Nasal cavity respiratory epithelium epithelial cell of viscerocranial mucosa (primary cell): ENCODE results near the gene TAOK2. TPM values are rescaled to one million over a fixed set of nuclear protein-coding genes. Genes with fewer than 3 reads are reported as not detected.

ENCODE experiments used
- total RNA-seq: library from RNA; depleted of rRNA; stranded (reverse); fragments of >200 nt; gene quantifications from 2 replicates; pipeline ENCODE4 v1.2.3, GENCODE V29; 2014

Gene TAOK2
- 20.5 and 43.8 TPM in 2 replicates for total RNA-seq

DNA sequence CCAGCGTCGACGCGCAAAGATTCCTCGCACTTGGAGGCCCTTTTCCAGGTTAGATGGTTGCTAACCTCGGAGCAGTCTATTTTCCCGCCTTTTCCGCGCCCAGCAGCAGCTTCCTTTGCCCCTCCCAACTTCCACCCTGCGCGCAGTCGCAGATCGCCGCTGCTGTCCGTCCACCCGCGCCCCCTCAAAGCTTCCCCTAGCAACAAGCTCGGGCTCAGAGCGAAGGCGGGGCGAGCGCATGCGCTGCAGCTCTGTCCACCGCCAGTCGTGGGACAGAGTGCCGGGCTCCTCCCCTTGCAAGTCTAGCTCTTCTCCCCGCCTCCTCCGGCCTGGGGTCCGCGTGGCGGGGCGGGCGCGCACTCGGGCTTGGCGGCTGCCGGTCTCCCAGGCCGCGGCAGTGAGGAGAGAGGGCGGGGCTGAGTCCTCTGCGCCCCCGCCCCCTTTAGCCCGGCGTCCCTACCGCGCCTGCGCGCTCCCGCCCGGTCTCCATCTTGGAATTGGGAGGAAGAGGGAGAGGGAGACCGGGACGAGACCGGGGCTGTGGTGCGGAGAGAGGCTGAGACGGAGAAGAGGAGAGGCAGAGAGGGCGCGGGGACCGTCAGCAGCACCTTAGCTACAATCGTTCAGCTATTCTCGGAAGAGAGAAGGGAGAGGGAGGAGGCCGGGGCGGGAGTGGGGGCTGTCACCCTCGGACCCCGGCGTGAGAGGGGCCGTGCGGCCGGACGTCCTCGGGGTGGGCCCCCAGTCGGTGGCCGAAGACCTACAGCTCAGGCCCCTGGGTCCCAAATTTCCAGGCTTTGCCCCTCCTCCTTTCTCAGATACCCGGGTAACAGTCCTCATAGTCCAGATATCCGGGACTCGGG, at the start of gene TAOK2:
TAOK2 (plus strand) TSS at position 485 of the 863 bp plus-strand sequence. CDS start 3,905 bp downstream, outside the sequence.

DNA sequence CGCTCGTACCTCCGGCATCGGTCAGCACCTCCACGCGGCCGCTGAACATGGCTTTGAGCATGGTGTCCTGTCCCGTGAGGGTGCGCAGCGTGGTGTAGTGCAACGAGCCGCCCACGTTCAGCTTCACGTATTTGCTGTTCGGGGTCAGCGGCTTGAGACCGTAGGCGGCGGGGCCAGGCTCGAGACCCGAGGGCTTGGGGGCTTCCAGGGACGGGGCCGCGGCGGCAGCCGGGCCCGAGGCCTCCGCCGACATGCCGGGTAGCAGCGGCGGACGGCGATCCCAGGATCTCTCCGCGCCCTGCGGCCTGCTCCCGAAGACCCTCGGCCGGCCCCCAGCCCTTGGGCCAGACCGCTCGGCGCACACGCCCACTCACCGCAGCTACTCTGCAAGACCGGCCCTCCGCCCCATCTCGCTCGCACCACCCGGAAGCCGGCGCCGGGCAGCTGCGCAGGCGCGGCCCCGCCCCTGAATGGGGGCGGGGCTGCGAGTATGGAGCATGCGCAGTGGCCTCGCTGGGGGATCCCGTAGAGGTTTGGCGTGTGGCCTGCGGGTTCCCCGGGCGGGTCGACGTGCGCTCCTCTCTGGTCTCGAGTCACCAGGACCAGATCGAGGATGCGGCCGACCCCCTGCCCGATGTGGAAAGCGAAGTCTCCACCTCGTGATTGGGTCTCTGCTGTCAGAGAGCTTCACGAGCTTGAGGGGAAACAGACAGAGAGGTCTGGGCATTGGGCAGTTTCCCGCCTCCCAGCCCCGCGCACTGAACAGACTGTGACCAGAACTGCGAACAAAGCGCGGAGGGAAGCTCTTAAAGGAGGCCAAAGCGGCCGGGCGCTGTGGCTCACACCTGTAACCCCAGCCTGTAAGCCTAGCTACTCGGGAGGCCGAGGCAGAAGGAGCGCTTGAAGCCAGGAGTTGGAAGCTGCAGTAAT, 47.6 kb upstream of the TAOK2 start, which contains the start of gene KCTD13:
KCTD13 (minus strand) TSS at position 446 of the 930 bp plus-strand sequence; CDS start at position 253, 193 bp downstream.

DNA sequence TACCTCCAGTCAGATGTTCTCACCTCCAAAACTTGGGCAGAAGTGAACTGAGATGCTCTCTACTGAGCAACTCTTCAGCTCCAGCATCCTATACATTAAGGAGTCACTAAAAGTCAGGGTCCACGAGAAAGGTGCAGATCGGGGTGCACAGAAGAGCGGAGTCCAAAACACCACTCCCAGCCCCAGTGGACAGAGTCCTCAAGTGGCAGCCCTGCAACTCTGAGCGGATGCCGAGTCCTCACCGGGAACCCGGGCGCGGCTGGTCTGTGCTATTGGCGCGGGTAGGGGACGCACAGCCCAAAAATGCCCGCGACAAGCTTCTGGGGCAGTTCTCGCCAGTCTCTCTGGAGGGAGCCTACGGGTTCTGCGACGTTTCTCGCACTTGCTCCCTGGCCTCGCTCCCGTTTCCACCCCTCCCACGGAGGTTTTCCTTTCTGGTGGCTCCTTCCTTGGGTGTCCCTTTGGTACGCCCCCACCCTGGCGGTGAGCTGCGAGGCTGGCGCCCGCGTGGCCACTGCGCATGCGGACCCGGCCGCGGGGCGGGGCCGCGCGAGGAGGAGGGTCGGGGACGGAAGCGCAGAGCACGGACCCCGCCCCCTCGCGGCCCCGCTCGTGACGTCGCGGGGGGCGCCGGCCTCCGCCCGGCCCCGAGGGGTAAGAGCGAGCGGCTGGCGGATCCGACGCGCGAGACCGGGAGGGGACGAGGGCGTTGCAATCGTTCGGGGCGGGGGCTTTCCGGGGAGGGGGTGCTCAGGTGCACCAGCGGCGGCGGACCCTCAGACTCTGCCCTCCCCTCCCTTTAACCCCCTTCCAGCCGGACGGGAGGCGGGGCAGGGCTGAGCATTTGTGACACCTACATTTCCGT, 12.0 kb upstream of the TAOK2 start, which contains the start of gene TMEM219:
TMEM219 (plus strand) TSS at position 601 of the 865 bp plus-strand sequence. CDS start 1,065 bp downstream, outside the sequence.

DNA sequence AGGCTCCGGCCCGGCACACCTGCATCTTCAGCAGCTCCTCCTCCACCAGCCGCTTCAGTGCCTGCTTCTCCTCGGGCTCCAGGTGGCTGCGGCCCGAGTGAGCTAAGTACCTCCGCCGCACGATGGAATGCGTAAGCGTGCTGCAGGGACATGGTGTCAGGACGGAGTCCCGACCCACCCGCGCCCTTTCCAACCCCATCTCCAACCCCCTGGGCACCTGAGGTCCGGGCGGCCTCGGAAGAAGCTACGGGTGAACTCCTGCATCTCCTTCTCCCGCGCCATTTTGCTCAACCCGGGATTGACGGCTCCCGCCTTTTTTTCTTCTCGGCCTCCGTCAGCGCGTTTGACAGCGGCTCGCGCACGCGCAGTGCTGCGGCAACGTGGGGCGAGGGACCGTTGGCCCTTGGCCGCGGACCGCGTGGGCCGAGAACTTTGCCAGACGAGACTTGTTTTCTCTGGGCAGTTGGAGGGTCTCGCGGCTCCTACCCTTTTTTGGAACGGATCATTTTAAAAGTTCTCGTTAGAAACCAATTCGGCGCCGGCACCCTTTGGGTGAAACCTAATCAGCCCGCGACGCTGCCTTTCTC, 21.7 kb downstream of the TAOK2 start, which contains the start of gene HIRIP3:
HIRIP3 (minus strand) TSS at position 294 of the 587 bp plus-strand sequence; CDS start at position 282, 12 bp downstream.

DNA sequence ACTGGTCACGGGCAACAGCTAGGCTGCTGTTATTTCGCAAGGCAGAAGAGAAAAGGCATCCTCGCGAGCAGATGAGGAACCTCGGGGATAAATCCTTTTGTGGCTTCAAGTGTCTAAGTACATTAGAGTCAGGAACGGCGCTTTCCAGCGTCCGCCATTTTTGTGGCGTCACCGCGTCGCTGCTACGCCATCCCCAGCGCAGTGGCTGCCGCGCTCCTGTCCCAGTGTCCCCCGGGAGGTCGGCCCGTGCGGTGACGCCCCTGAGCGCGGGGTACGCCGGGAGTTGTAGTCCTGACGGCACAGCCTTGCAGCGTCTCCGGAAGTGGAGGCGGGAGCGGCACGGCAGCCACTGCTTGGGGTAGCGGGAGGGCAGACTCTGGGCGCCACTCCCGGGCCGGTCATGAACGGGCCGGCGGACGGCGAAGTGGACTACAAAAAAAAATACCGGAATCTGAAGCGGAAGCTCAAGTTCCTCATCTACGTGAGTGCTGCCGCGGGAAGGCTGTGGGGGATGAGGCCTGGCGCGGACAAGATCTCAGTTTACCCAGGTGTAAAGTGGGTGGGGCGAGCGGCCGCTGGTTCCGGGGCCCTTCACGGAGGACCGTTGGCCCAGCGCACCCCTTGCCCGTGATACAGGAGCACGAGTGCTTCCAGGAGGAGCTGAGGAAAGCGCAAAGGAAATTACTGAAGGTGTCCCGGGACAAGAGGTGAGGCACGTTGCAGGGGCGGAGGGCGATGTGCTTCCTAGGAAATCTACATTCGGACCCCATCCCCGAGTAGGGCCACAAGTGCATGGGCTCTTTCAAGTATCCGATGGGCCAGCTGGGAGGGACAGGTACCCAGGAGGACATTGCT, 22.5 kb downstream of the TAOK2 start, which contains the start of gene INO80E:
INO80E (plus strand) TSS at position 331 of the 855 bp plus-strand sequence; CDS start at position 401, 70 bp downstream.

DNA sequence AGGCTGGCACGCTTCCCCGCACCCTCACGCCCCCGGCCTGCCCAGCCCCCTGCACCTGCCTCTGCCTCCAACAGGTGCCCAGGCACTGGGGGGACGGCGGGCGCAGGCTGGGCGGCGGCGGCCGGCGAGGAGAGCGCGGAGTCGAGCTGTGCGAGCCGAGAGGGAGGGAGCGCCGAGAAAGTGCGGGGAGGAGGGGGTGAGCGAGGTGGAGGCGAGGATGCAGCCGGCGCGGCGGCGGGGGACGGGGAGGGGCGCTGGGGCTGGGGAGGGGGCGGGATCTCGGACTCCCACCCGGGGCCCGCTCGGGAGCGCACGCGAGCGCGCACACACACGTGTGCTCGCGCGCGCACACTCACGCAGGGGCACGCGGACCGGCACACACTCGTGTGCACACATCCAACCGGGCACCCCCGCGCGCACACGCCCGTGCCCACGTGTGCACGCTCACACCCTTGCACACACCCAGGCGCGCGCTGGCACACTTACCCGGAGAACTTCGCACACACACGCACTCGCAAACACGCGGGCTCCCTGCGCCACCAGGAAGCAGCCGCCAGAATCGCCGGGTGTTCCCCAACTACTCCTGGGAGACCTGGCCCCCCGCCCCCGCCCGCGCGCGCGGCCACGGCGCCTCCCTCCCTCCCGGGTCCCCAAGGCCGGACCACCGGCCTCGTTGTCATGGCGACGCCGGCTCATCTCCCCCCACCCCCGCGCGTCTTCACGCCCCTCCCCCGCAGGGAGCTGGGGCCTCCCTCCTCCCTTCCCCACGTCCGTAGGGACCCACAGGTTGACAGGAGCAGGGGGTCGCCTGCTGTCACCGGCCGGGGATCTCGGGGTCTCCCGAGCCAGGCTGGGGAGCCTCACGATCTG, 37.4 kb downstream of the TAOK2 start, which contains the start of gene DOC2A:
DOC2A (minus strand) TSS at position 184 of the 870 bp plus-strand sequence. CDS start 805 bp downstream, outside the sequence.

DNA sequence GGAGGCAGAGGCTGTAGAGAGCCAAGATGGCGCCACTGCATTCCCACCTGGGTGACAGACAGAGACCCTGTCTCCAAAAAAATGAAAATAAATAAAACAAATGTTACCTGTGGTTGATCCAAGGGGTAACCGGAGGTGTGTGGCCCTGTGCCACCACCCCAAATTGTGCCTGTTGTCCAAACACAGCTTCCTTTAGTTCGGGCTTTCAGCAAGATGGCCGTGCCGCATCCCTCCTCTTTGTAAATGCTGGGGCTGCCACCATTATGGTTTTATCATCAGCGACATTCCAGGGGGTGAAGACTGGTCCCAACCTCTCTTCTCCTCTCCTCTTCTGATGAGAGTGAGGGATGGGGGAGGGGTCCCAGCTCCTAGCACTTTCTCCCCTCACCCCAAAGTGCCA, 49.2 kb downstream of the TAOK2 start, which contains the start of gene C16orf92:
C16orf92 (plus strand) TSS at position 312 of the 400 bp plus-strand sequence. CDS start 143 bp downstream, outside the sequence.

DNA sequence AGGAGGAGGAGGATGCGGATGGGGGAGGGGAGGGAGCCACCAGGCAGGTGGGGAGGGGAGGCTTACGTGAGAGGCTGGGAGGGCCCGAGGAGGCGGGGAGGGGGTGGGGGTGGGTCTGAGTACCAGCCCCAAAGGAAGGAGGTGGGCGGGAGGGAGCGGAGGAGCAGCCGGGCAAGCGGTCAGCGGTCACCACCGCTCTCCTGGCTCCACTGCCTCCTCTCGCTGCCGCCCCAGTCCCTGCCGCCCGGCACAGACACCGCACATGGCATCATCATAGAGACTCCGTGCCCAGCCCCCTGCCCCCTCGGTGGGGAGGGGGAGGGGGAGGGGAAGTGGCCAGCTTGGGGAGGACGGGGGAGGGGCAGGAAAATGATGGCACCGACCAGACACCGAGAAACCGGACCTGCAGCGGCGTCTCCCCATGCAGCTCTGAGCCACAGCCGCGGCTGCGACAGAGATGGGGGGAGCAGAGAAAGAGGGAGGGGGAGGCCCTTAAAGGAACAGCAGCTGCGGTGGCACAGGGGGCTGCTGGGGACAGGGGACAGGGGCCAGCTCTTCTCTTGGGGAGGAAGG, 57.3 kb downstream of the TAOK2 start, which contains the start of gene TLCD3B:
TLCD3B (minus strand) TSS at position 431 of the 573 bp plus-strand sequence. CDS start 744 bp downstream, outside the sequence.

Other genes with a start within 250 kb of the TAOK2 start
- gene C16orf54, start 227.9 kb upstream of the TAOK2 start, total RNA-seq: not detected in 2 replicates
- not detected in 2 replicates for gene ZG16, start 195.6 kb upstream of the TAOK2 start, total RNA-seq
- gene KIF22, start 183.1 kb upstream of the TAOK2 start, total RNA-seq: 7.0 and 13.0 TPM in 2 replicates
- gene MAZ, start 167.3 kb upstream of the TAOK2 start, total RNA-seq: 151 and 243 TPM in 2 replicates
- gene PRRT2, start 161.7 kb upstream of the TAOK2 start, total RNA-seq: not detected in 2 replicates
- 13.9 and 21.5 TPM in 2 replicates for gene PAGR1, start 157.7 kb upstream of the TAOK2 start, total RNA-seq
- gene MVP, start 153.4 kb upstream of the TAOK2 start, total RNA-seq: 74.2 and 246 TPM in 2 replicates
- 45.5 and 62.7 TPM in 2 replicates for gene CDIPT, start 110.6 kb upstream of the TAOK2 start, total RNA-seq
- gene SEZ6L2, start 74.3 kb upstream of the TAOK2 start, total RNA-seq: 4.8 and 18.9 TPM in 2 replicates
- 1.6 and 4.4 TPM in 2 replicates for gene ASPHD1, start 73.4 kb upstream of the TAOK2 start, total RNA-seq
- 9.2 and 13.3 TPM in 2 replicates for gene KCTD13, start 47.6 kb upstream of the TAOK2 start, total RNA-seq
- gene TMEM219, start 11.8 kb upstream of the TAOK2 start, total RNA-seq: 49.9 and 50.0 TPM in 2 replicates
- 8.2 and 11.7 TPM in 2 replicates for gene HIRIP3, start 21.7 kb downstream of the TAOK2 start, total RNA-seq
- 14.4 and 19.4 TPM in 2 replicates for gene INO80E, start 22.4 kb downstream of the TAOK2 start, total RNA-seq
- 0.21 TPM in 1 of 2 replicates, not detected in the other for gene DOC2A, start 37.2 kb downstream of the TAOK2 start, total RNA-seq
- gene C16orf92, start 49.3 kb downstream of the TAOK2 start, total RNA-seq: not detected in 2 replicates
- not detected in 2 replicates for gene TLCD3B, start 57.4 kb downstream of the TAOK2 start, total RNA-seq
- 295 and 817 TPM in 2 replicates for gene ALDOA, start 91.9 kb downstream of the TAOK2 start, total RNA-seq
- 136 and 178 TPM in 2 replicates for gene PPP4C, start 102.1 kb downstream of the TAOK2 start, total RNA-seq
- gene TBX6, start 118.1 kb downstream of the TAOK2 start, total RNA-seq: 0.34 and 0.85 TPM in 2 replicates
- 5.1 and 14.5 TPM in 2 replicates for gene YPEL3, start 122.3 kb downstream of the TAOK2 start, total RNA-seq
- gene GDPD3, start 139.7 kb downstream of the TAOK2 start, total RNA-seq: 1.8 and 3.8 TPM in 2 replicates
- gene MAPK3, start 149.4 kb downstream of the TAOK2 start, total RNA-seq: 7.1 and 7.2 TPM in 2 replicates
- 0.78 and 1.0 TPM in 2 replicates for gene CORO1A, start 209.7 kb downstream of the TAOK2 start, total RNA-seq
- 32.4 and 51.9 TPM in 2 replicates for gene BOLA2B, start 219.8 kb downstream of the TAOK2 start, total RNA-seq
- 19.6 and 47.2 TPM in 2 replicates for gene SLX1A, start 220.0 kb downstream of the TAOK2 start, total RNA-seq
- 1.0 and 1.9 TPM in 2 replicates for gene SULT1A3, start 225.4 kb downstream of the TAOK2 start, total RNA-seq